GM12874 (cell line): Measurements from ENCODE around the gene PTPN22.

Source experiments
- TF ChIP-seq, protein P1 (sequence below): IDR thresholded peaks from 2 replicates; pipeline ENCODE4 v1.5.1; 2011; ENCODE audit warnings: low read depth, mild to moderate bottlenecking, control low read depth, low read length, moderate library complexity; ENCODE audit not compliant: insufficient read depth

PTPN22 gene

DNA sequence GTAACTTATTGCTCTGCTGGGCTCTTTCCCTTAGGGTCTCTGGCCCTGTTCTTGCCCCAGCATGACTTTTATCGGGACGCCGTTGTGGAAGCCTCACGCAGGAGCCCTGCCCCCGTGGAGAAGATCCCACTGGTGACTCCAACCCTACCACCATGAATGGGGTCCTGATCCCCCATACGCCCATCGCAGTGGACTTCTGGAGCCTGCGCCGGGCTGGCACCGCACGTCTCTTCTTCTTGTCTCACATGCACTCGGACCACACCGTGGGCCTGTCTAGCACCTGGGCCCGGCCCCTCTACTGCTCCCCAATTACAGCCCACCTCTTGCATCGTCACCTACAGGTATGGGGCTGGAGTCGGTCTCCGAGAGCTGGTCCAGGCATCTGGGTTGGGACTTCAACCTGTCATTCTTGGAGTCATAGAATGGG lies 33.9 kb upstream of the PTPN22 start:
- TF ChIP-seq, protein P1, sequence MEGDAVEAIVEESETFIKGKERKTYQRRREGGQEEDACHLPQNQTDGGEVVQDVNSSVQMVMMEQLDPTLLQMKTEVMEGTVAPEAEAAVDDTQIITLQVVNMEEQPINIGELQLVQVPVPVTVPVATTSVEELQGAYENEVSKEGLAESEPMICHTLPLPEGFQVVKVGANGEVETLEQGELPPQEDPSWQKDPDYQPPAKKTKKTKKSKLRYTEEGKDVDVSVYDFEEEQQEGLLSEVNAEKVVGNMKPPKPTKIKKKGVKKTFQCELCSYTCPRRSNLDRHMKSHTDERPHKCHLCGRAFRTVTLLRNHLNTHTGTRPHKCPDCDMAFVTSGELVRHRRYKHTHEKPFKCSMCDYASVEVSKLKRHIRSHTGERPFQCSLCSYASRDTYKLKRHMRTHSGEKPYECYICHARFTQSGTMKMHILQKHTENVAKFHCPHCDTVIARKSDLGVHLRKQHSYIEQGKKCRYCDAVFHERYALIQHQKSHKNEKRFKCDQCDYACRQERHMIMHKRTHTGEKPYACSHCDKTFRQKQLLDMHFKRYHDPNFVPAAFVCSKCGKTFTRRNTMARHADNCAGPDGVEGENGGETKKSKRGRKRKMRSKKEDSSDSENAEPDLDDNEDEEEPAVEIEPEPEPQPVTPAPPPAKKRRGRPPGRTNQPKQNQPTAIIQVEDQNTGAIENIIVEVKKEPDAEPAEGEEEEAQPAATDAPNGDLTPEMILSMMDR: no peak

DNA sequence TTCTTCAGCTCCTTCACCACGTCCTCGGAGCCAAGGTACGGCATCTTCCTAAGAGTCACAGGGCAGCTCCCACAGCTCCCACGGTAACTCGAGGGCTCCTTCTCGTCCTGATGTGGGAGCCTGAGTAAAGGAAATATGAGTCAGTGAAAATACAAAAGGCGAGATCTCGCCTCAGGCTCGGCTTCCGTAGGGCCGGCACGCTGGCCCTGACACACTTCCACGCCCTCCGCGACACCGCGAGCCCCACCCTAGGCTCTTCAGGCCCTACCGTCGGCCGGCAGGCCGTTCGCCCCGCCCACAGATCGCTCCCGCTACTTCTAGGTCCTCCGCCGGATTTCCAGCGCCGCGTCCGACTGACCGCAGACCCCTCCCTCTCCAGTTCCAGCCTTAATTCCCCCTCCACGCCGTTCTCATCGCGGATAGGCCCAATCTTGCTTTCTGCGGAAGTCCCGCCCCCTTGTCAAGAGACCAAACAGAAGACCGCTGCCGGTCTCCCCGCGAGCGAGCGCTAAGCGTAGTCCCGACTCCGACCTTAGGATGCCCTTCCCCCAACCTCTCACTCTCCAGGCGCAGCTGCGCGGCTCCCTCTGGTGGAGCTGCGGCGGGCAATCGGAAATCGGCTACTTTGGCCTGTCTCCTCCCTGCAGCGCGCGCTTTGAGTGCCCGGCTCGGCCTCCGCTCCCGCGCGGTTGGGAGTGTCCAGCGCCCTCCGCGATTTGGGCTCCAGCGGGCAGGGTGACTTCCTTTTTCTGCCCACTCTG lies 33.3 kb upstream of the PTPN22 start, which contains the start of the genes AP4B1 and DCLRE1B:
AP4B1 (minus strand) TSS at position 126 of the 761 bp plus-strand sequence; CDS start at position 44, 82 bp downstream.
DCLRE1B (plus strand) TSS at position 653 of the 761 bp plus-strand sequence. CDS start 261 bp downstream, outside the sequence.
- TF ChIP-seq, protein P1: peak; percentile 62

DNA sequence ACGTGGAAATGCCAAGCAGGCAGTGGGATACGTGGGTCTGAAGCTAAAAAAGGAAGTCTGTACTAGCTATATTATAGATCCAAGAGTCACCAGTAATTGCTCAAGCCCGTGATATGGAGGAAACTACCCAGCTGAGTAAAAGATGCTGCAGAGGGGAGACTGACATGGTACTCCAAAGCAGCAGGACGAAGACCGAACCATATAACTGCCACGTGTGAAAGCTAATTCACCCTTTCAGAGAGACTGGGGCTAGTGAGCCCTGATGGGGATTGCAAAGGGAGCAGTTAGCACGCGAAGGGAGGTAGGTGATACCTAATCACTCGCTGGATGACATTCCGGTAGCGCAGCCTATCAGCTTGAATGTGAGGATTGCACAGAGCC lies 32.8 kb upstream of the PTPN22 start:
- TF ChIP-seq, protein P1: no peak

DNA sequence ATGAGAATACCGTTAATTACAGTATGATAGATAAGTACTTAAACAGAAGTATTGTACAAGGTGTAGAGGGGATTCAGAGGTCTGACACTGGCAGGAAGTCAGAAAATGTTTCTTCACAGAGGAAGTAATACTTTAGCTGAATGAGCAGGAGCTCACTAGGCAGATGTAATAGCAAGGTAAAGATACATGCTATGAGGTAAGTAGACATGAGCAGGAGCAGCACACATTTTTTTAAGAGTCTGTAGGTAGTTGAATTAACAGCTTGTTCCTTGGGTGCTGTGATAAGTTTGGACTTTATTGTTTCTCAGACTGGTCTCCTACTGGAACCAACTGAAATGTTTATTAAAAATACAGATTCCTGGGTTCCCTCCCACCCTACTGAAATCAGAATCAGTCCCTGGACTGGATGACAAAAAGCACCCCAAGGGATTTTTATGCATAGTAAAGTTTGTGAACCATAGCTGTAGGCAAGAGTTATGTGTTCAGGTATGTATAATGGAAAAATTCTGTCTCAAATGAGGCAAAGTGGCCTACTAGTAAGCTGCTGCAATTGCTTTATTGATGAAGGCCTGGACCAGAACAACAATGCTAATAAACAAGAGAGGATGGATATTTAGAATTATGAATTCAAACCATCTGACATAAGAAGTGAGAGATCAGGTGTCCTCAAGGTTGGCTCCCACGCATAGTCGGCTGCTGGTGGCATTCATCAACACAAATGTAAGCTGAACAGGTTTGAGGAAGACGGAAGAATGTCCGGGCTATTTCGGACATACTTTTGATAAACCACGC lies 32.2 kb upstream of the PTPN22 start:
- TF ChIP-seq, protein P1: no peak

- TF ChIP-seq, protein P1: no peak
These were observed 29.7 kb upstream of the PTPN22 start for GRCh38 chr1:113901191-113901590.

DNA sequence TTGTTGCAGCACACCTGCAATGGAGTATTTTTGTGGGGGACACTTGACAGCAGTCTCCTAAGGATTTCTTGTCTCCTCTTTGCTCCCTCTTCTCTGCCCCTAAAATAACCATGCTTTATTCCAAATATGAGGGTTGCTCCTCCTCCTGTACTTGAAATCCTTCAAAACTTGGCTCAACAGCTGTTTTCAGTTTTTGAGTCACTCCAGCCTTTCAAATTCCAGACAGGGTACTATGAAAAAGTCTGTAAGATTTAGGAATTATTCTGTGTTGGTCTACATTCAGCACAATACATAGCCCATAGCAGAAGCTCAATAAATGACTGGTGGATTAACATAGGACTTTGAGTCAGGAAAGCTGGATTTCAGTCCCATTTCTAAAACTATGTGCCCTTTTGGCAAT lies 27.6 kb upstream of the PTPN22 start:
- TF ChIP-seq, protein P1: no peak

- TF ChIP-seq, protein P1: no peak
These were observed 26.8 kb upstream of the PTPN22 start for GRCh38 chr1:113898241-113898814.
